Measurements from ENCODE around the gene KCTD16. TPM values are rescaled to one million over a fixed set of nuclear protein-coding genes. Genes with fewer than 3 reads are reported as not detected.

The KCTD16 gene
- total RNA-seq, 2 experiments from 2014 or later: 0.14 to 0.25 TPM

DNA sequence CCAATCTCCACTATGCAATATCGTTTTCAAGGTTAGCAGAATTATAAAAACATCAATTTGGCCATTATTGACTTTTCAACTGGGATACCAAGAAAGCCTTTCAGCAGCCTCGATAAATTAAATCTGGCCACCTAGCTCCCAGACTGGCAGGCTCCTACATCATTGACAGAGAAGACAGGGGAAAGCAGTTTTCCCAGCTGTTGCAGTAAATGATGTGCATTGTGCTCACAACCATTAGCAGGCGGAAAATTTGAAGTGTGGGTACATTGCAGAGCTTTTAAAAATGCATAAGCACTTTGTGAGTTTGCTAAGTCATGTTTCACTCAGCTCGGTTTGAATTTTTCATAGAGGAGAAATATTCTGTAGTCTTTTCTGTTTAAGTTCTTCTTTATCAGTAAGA is 297.9 kb downstream of the KCTD16 start:
- intact Hi-C loops (cut with DNase I, micrococcal nuclease): no loop called here
- ChIA-PET CTCF (no interaction called here), POLR2A (no interaction called here)
- Mint-ChIP-seq H3K27ac (no peak overlapping the region), H3K4me3 (no peak overlapping the region), H3K9me3 (ENCODE audit: low read depth) (no peaks in the 10 kb centered on the region), H3K27me3 (no peaks in the 10 kb centered on the region), H3K36me3 (ENCODE audit: low read depth) (no peaks in the 10 kb centered on the region), H3K4me1 (no peaks in the 10 kb centered on the region)
- ATAC-seq (no peak), DNase-seq (no peak)

DNA sequence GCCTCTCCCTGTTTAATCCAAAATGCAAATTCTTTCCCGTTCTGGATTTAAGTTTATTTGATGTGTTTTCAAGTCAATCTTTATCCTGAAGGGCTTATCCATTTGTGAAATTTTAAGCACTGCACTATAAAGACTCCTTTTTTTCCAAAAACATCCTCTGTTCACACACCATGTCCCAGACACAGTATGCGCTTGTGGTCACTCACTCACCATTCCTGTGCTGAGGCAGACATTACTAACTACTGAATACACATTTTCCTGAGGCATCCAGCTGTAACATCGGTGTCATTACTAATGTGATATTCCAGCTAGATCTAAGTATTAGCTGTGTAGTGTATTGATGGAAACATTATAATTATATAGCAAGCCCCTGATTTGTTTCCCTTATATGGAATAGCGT is 298.4 kb downstream of the KCTD16 start:
- no peaks in the 10 kb centered on the region for H3K4me1 Mint-ChIP-seq
- POLR2A ChIA-PET: no interaction called here
- CTCF ChIA-PET: interaction anchor here (1.1 kb wide), 1 partner anchor 263 kb away, joined by 3 read pairs; no protein-coding TSS in a partner anchor
- H3K27me3 Mint-ChIP-seq: no peaks in the 10 kb centered on the region
- H3K4me3 Mint-ChIP-seq: no peak overlapping the region
- no peaks in the 10 kb centered on the region for H3K9me3 Mint-ChIP-seq (ENCODE audit: low read depth)
- no peaks in the 10 kb centered on the region for H3K36me3 Mint-ChIP-seq (ENCODE audit: low read depth)
- ATAC-seq (no peak), DNase-seq (no peak)
- intact Hi-C loops (cut with DNase I, micrococcal nuclease): no loop called here
- H3K27ac Mint-ChIP-seq: no peak overlapping the region

DNA sequence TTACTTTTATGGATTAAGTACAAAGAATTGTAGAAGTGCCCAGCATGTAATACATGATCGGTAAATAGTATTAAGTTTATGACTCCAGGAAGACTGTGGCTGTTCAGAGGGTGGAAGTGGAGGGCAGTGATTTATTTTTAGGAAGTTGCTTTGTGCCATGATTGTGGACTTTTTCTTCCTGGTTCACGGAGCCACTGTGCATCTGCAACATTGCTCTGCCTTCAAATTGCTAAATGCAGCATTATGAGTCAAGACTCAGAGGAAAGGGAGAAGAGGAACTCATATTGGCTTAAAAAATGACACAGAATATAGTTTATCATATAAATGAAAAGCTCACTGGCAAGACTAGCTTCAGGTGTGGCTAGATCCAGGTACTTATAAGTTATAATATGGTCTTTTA is 301.5 kb downstream of the KCTD16 start:
- intact Hi-C loops (cut with DNase I, micrococcal nuclease): no loop called here
- ATAC-seq: no peak
- no peaks in the 10 kb centered on the region for H3K9me3 Mint-ChIP-seq (ENCODE audit: low read depth)
- H3K27me3 Mint-ChIP-seq: no peaks in the 10 kb centered on the region
- H3K4me1 Mint-ChIP-seq: no peaks in the 10 kb centered on the region
- no peak for DNase-seq
- ChIA-PET CTCF (no interaction called here), POLR2A (no interaction called here)
- no peak overlapping the region for H3K4me3 Mint-ChIP-seq
- no peaks in the 10 kb centered on the region for H3K36me3 Mint-ChIP-seq (ENCODE audit: low read depth)
- no peak overlapping the region for H3K27ac Mint-ChIP-seq

DNA sequence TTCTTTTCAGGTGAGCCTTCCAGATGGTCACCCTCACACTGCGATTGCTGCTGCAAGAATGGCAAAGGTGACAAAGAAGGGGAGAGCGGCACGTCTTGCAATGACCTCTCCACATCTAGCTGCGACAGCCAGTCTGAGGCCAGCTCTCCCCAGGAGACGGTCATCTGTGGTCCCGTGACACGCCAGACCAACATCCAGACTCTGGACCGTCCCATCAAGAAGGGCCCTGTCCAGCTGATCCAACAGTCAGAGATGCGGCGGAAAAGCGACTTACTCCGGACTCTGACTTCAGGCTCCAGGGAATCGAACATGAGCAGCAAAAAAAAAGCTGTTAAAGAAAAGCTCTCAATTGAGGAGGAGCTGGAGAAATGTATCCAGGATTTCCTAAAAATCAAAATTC is 303.0 kb downstream of the KCTD16 start:
- CTCF ChIA-PET: interaction anchor here (0.7 kb wide), 1 partner anchor 31 kb away, joined by 3 read pairs; no protein-coding TSS in a partner anchor
- Mint-ChIP-seq H3K4me1 (no peaks in the 10 kb centered on the region), H3K27ac (no peak overlapping the region), H3K4me3 (no peak overlapping the region), H3K27me3 (no peaks in the 10 kb centered on the region), H3K36me3 (ENCODE audit: low read depth) (no peaks in the 10 kb centered on the region), H3K9me3 (ENCODE audit: low read depth) (no peaks in the 10 kb centered on the region)
- POLR2A ChIA-PET: no interaction called here
- no peak for DNase-seq
- ATAC-seq: no peak
- intact Hi-C loops (cut with DNase I, micrococcal nuclease): no loop called here

DNA sequence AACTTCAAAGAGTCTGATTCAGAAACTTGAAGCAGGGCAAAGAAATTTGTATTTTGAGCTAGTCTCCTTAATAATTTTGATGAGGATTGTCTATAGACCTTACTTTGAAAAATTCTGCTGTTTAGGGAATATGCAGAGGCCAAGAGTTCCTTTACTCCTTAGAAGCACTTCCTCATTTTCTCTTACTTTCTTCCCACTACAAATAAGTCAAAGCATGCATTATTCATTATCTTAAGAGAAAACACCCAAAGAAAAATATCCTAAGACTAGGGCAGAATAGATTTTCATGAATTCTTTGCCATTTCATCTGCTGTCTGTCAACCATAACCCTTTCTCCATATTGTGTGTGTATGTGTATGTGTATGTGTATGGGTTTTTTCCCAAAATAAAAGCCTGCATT is 307.9 kb downstream of the KCTD16 start:
- intact Hi-C loops (cut with DNase I, micrococcal nuclease): no loop called here
- H3K4me1 Mint-ChIP-seq: no peaks in the 10 kb centered on the region
- no peak overlapping the region for H3K27ac Mint-ChIP-seq
- H3K4me3 Mint-ChIP-seq: no peak overlapping the region
- H3K27me3 Mint-ChIP-seq: no peaks in the 10 kb centered on the region
- no peaks in the 10 kb centered on the region for H3K9me3 Mint-ChIP-seq (ENCODE audit: low read depth)
- ATAC-seq (no peak), DNase-seq (no peak)
- ChIA-PET CTCF (no interaction called here), POLR2A (no interaction called here)
- no peaks in the 10 kb centered on the region for H3K36me3 Mint-ChIP-seq (ENCODE audit: low read depth)

DNA sequence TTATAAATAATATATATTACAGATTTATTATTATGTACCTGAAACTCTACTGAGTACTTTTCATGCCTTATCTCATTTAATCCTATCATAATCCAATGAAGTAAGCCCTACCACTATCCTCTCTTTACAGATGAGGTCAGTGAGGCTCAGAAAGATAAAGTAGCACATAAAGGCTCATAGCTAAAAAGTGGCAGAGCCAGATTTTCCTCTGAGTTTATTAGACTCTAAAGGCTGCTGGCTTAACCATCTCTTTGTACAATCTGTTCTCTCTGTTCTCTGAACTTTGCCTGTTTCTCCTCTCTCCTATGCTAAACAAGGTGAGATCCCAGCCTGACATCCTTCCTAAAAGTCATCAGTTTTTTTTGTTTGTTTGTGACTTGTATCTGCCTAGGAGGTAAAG is 311.2 kb downstream of the KCTD16 start:
- no peak for ATAC-seq
- CTCF ChIA-PET: no interaction called here
- H3K27me3 Mint-ChIP-seq: no peaks in the 10 kb centered on the region

DNA sequence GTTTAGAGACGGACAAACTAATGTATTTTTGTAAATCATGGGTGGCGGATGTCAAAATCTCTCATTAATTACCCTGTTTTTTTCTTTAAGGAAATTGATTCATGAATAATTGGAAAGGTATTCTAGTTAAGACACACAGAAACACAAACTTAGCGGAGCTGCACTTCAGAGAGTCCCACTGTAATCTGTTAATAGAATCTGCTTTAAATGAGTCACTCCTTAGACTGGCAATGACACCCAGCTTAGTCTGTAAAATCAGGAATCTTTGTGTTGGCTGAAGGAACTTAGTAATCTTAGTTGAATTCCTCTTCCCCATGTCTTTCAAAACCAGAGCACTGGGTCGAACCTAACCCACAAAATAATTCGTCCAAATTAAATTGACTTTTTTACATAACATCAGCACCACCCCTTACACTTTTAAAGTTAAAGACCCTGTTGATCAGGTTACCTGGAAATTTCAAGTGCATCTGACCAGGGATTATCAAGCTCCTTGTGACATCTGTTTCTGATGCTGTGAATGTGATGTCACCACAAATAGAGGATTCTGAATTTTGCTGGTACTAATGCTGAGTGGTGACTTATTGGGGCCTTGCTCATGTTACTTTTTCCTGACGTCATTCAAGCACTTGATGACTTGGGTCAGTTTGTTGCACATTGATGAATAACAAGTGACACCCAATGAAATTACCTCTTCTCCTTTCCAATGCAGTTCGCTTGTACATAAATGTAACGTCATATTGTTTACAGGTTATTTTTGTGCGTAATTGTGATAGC is 313.6 kb downstream of the KCTD16 start:
- Mint-ChIP-seq H3K27ac (no peak overlapping the region), H3K9me3 (ENCODE audit: low read depth) (no peaks in the 10 kb centered on the region), H3K27me3 (peaks cover 4% of the 10 kb centered on the region), H3K36me3 (ENCODE audit: low read depth) (no peaks in the 10 kb centered on the region), H3K4me3 (no peak overlapping the region), H3K4me1 (no peaks in the 10 kb centered on the region)
- DNase-seq (no peak), ATAC-seq (no peak)
- intact Hi-C loops (cut with DNase I, micrococcal nuclease): no loop called here
- POLR2A ChIA-PET: no interaction called here
- CTCF ChIA-PET: no interaction called here

More for the DNA sequence above, 311.2 kb downstream of the KCTD16 start:
- no peak overlapping the region for H3K27ac Mint-ChIP-seq
- DNase-seq: no peak
- no peaks in the 10 kb centered on the region for H3K9me3 Mint-ChIP-seq (ENCODE audit: low read depth)
- no peak overlapping the region for H3K4me3 Mint-ChIP-seq
- POLR2A ChIA-PET: no interaction called here
- intact Hi-C loops (cut with DNase I, micrococcal nuclease): no loop called here
- no peaks in the 10 kb centered on the region for H3K4me1 Mint-ChIP-seq
- no peaks in the 10 kb centered on the region for H3K36me3 Mint-ChIP-seq (ENCODE audit: low read depth)

DNA sequence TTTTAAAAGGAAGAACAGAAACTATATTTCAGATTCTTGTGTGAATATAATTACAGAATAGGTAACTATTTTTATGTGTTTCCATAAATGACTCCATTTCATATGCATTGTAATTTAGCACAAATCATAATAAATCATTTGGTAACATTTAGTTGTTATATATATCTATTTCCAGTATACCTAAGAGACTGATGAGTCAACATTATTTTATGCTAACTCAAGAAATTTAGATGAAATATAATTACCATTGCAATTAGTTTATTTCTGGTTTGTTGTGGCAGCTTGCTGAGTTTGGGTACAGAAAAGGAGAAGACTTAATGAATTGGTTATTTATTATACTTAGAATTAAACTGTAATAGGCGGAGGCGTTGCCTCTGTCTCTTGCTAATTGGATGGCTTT is 314.9 kb downstream of the KCTD16 start:
- Mint-ChIP-seq H3K4me1 (no peaks in the 10 kb centered on the region), H3K27ac (no peak overlapping the region), H3K36me3 (ENCODE audit: low read depth) (no peaks in the 10 kb centered on the region), H3K9me3 (ENCODE audit: low read depth) (peaks cover 2% of the 10 kb centered on the region), H3K27me3 (peaks cover 4% of the 10 kb centered on the region), H3K4me3 (no peak overlapping the region)
- ChIA-PET CTCF (no interaction called here), POLR2A (no interaction called here)
- no peak for ATAC-seq
- intact Hi-C loops (cut with DNase I, micrococcal nuclease): no loop called here
- DNase-seq: no peak

DNA sequence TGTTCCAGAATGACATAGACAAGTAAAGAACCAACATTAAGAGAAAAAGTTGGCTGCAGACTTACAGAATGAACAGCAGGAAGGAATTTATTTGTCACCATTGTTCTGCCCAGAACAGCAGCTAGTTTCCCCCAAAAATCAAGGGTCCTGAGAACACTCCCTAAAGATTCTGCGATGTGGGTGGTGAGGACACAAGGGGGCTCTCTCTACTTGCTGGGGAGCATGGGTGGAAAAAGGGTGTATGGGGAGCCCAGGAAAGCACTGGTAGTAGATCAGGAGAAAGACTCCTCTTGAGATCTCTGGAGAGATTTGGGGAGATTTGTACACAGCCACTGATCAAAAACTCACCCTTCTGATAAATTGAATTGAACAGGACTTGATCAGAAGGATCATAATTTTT is 316.5 kb downstream of the KCTD16 start:
- no peak for DNase-seq
- no peak overlapping the region for H3K27ac Mint-ChIP-seq
- no peaks in the 10 kb centered on the region for H3K4me1 Mint-ChIP-seq
- H3K4me3 Mint-ChIP-seq: no peak overlapping the region
- CTCF ChIA-PET: no interaction called here
- POLR2A ChIA-PET: no interaction called here
- no peaks in the 10 kb centered on the region for H3K36me3 Mint-ChIP-seq (ENCODE audit: low read depth)
- intact Hi-C loops (cut with DNase I, micrococcal nuclease): no loop called here
- peaks cover 4% of the 10 kb centered on the region for H3K27me3 Mint-ChIP-seq
- no peak for ATAC-seq
- H3K9me3 Mint-ChIP-seq (ENCODE audit: low read depth): peaks cover 7% of the 10 kb centered on the region

DNA sequence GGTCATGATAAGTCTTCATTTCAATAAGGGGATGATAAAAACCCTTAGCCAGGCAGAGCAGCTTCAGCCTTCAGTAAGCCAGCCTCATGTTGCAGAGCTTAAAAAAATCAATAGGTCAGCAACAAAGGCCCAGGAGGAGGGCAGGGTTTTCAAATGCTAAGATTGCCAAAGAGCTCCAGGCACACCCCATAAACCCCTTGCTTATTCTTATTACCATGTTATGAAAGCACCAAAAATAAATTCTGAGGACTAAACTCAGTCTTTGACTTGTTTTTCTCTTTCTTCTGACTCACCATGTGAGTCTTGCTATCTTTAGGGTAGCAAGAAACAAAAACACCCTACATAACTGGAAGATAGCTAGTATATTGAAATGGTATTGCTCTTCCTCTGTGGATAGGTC is 317.1 kb downstream of the KCTD16 start:
- H3K27me3 Mint-ChIP-seq: peaks cover 4% of the 10 kb centered on the region
- intact Hi-C loops (cut with DNase I, micrococcal nuclease): no loop called here
- CTCF ChIA-PET: no interaction called here
- no peaks in the 10 kb centered on the region for H3K4me1 Mint-ChIP-seq
- no peak overlapping the region for H3K27ac Mint-ChIP-seq
- no peak for ATAC-seq
- H3K4me3 Mint-ChIP-seq: no peak overlapping the region
- no peaks in the 10 kb centered on the region for H3K36me3 Mint-ChIP-seq (ENCODE audit: low read depth)
- H3K9me3 Mint-ChIP-seq (ENCODE audit: low read depth): peaks cover 7% of the 10 kb centered on the region
- no peak for DNase-seq
- POLR2A ChIA-PET: no interaction called here

DNA sequence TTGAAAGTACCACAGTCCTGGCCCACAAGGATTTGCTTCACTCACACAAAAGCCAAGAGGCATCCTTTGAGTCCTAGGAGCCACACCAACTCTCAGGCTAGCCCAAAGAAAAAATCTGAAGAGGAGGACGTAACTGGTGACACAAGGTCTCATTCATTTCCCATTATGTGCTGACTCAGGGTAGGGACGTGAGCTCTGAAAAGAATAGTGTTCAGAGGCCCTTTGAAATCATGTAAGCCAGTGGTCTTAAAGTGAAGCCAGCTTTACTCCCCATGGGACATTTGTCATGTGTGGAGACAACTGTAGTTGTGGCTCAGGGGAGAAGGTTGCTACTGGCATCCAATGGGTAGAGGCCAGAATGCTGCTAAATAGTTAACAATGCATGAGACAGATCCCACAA is 332.4 kb downstream of the KCTD16 start:
- Mint-ChIP-seq H3K4me1 (no peaks in the 10 kb centered on the region), H3K9me3 (ENCODE audit: low read depth) (peaks cover 8% of the 10 kb centered on the region), H3K36me3 (ENCODE audit: low read depth) (no peaks in the 10 kb centered on the region), H3K27me3 (no peaks in the 10 kb centered on the region), H3K27ac (no peak overlapping the region), H3K4me3 (no peak overlapping the region)
- ATAC-seq (no peak), DNase-seq (no peak)
- POLR2A ChIA-PET: no interaction called here
- CTCF ChIA-PET: no interaction called here
- intact Hi-C loops (cut with DNase I, micrococcal nuclease): no loop called here

DNA sequence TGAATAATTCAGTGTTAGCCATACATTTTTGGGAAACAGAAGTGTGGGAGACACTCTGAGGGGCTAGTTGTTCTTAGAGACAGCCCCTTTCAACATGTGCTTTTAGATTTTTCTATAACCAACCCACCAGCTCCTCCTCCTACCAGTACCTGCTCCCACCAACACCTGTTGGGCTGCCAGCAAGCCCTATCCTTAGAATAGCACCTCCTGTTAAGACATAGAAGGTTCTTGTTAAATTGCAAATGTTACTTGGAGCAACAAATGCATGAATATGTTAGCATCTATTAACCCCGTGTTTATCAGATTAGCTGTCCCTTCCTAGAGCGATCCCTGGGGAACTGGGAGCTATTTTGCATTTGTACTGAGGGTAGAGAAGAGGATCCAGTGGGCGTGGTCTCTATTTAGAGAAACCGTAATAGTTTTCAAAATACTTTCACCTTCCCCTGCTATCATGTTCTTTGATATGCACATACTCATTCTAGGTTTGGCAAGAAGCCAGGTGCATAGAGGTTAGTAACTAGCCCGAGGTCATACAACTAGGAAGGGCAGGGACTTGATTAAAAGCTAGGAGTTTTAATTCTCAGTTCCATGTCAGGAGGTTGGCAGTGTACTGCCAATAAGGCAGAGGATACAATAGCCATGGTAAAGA is 334.4 kb downstream of the KCTD16 start:
- Mint-ChIP-seq H3K36me3 (ENCODE audit: low read depth) (no peaks in the 10 kb centered on the region), H3K27me3 (no peaks in the 10 kb centered on the region), H3K4me1 (no peaks in the 10 kb centered on the region), H3K27ac (no peak overlapping the region), H3K4me3 (no peak overlapping the region), H3K9me3 (ENCODE audit: low read depth) (peaks cover 2% of the 10 kb centered on the region)
- ATAC-seq (no peak), DNase-seq (no peak)
- intact Hi-C loops (cut with DNase I, micrococcal nuclease): no loop called here
- CTCF ChIA-PET: interaction anchor here (0.6 kb wide), 1 partner anchor 31 kb away, joined by 3 read pairs; no protein-coding TSS in a partner anchor
- POLR2A ChIA-PET: no interaction called here
